Activated CD4-positive, alpha-beta T cell treated with anti-CD3 and anti-CD28 coated beads, Interleukin-2, amount 10 ng/mL, durations not matched to agents 7 days and 5 days (primary cell): ENCODE measurements around the gene GPC2. TPM values are rescaled to one million over a fixed set of nuclear protein-coding genes. Genes with fewer than 3 reads are reported as not detected.

Source experiments
- CTCF ChIA-PET: fragments of 350-600 bp; sonication (Branson Sonifier 250); formaldehyde crosslinking; loops from one replicate; lab custom pipeline; 2021; ENCODE audit warnings: antibody characterized with exemption; lab: Charles Lee
- POLR2A ChIA-PET: fragments of 350-600 bp; sonication (Branson Sonifier 250); formaldehyde crosslinking; loops from one replicate; lab custom pipeline; 2021; ENCODE audit warnings: antibody characterized with exemption; lab: Charles Lee
- DNase-seq: peaks from one replicate; pipeline ENCODE4 v3.0.0-alpha.2; 2020
- H3K27ac Mint-ChIP-seq: one replicate; pipeline ENCODE4 v1.8.0; 2021; ENCODE audit warnings: mild to moderate bottlenecking, moderate library complexity, mixed read lengths
- H3K27me3 Mint-ChIP-seq: one replicate; pipeline ENCODE4 v1.8.0; 2021; ENCODE audit warnings: mixed read lengths
- H3K36me3 Mint-ChIP-seq: one replicate; pipeline ENCODE4 v1.8.0; 2021; ENCODE audit warnings: low read depth, mixed read lengths
- H3K4me1 Mint-ChIP-seq: one replicate; pipeline ENCODE4 v1.8.0; 2021; ENCODE audit warnings: mixed read lengths
- H3K4me3 Mint-ChIP-seq: one replicate; pipeline ENCODE4 v1.8.0; 2021; ENCODE audit warnings: mild to moderate bottlenecking, moderate library complexity, mixed read lengths
- H3K9me3 Mint-ChIP-seq: one replicate; pipeline ENCODE4 v1.8.0; 2021; ENCODE audit warnings: mixed read lengths
- total RNA-seq, 2 experiments: library from RNA; stranded (reverse); gene quantifications; one replicate each; pipeline ENCODE4 v1.2.3, GENCODE V29; 2021

The GPC2 gene
- total RNA-seq, 2 experiments from 2014 or later, result 13.9 to 20.9 TPM

DNA sequence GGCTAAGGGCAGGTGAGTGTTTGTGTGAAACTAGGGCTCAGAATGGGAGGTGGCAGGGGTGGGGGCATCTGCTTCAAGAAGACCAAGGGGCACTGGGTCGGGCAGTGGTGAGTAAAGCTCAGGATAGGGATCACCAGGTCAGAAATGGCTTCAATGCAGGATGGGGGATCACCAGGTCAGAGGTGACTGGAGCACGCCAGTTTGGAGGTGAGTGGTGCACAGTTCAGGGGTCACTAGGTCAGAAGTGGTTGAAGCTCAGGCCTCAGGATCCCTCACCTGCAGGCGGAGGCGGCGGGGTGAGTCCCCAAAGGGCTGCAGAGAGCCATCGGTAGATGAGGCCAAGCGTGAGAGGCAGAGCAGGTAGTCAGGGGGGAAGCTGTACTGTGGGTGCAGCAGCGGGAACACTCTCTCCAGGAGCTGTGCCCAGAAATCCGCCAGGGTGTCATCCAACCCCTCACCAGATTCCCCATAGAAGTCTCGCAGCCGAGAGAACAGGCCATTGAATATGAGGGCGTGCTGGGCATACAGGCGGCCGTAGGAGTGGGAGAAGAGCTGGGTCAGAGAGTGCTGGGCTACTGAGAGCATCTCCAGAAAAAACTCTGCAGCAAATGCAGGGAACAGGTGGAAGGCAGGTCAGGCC, 1.8 kb downstream of the GPC2 start:
- Mint-ChIP-seq H3K4me1 (peaks cover 61% of the 10 kb centered on the region), H3K27ac (peak overlapping the region; percentile 57), H3K36me3 (peaks cover 18% of the 10 kb centered on the region), H3K4me3 (peak overlapping the region; percentile 64), H3K9me3 (peaks cover 2% of the 10 kb centered on the region), H3K27me3 (peaks cover 8% of the 10 kb centered on the region)
- POLR2A ChIA-PET, result no interaction called here
- CTCF ChIA-PET, result interaction anchor here (1.1 to 3.7 kb wide), 3 partner anchors 15 to 44 kb away, joined by 3 to 13 read pairs (median 4); no protein-coding TSS in a partner anchor
- no peak for DNase-seq

DNA sequence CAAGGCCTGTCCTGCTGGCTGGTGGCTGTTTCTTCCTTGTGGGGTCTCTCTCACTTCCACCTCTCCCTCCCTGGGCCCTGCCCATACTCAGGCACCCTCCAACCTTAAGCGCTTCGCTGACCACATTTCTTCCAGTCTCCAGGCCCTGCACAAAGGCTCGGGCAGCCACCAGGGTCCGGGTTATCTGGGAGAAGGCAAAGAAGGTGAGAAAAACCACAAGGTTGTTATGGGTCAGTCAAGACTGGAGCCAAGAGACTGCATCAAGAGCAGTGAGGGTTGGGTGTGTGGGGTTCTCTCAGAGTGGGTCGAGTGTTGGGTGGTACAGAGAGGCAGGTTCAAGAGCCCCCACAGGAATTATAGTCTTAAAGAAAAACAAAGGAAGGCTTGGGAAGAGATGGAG, 2.6 kb downstream of the GPC2 start:
- Mint-ChIP-seq H3K9me3 (no peaks in the 10 kb centered on the region), H3K36me3 (peaks cover 16% of the 10 kb centered on the region), H3K27ac (no peak overlapping the region), H3K27me3 (peaks cover 9% of the 10 kb centered on the region), H3K4me1 (peaks cover 65% of the 10 kb centered on the region), H3K4me3 (no peak overlapping the region)
- no peak for DNase-seq
- POLR2A ChIA-PET, result no interaction called here
- CTCF ChIA-PET, result interaction anchor here (1.1 kb wide), 1 partner anchor 16 kb away, joined by 4 read pairs; no protein-coding TSS in a partner anchor

DNA sequence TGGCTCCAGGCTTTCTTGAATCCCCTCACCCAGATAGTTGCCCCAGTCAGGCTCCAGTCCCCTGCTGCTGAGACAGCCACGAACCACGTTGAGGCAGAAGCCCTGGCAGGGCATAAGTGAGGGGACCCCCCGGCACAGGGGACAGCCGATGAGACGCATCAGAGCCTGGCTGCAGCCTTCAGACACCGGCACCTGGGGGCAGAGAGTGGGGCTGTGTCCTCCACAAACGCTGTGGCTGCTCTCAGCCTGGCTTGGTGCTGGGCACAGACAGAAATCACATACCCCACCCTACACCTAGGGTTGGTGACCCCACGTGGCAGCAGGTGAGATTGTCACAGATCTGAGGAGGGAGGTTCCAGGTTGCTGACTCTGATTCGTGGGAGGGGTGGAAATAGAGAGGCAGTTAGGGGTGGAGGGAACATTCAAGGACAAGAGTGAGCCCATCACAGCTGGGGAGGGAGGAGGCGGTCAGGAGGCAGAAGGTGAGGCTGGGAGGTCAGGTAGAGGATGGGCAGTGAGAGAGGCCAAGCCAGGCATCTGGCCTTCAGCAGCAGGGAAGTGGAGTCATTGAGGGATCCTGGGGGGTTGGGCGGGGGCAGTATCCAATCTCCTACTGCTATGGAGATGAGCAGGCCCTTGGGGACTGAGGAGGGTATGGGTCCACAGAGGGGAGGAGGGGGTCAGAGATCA, 3.2 kb downstream of the GPC2 start:
- peaks cover 9% of the 10 kb centered on the region for H3K27me3 Mint-ChIP-seq
- no peak for DNase-seq
- CTCF ChIA-PET, result interaction anchor here (0.7 to 1.0 kb wide), 3 partner anchors 15 to 851 kb away, joined by 3 to 4 read pairs (median 3); no protein-coding TSS in a partner anchor
- POLR2A ChIA-PET, result interaction anchor here (0.7 kb wide), 1 partner anchor 25 kb away, joined by 3 read pairs; the partner anchor contains the start of gene LAMTOR4
- H3K36me3 Mint-ChIP-seq, result peaks cover 16% of the 10 kb centered on the region
- H3K4me1 Mint-ChIP-seq, result peaks cover 65% of the 10 kb centered on the region
- H3K4me3 Mint-ChIP-seq, result no peak overlapping the region
- no peaks in the 10 kb centered on the region for H3K9me3 Mint-ChIP-seq
- no peak overlapping the region for H3K27ac Mint-ChIP-seq

DNA sequence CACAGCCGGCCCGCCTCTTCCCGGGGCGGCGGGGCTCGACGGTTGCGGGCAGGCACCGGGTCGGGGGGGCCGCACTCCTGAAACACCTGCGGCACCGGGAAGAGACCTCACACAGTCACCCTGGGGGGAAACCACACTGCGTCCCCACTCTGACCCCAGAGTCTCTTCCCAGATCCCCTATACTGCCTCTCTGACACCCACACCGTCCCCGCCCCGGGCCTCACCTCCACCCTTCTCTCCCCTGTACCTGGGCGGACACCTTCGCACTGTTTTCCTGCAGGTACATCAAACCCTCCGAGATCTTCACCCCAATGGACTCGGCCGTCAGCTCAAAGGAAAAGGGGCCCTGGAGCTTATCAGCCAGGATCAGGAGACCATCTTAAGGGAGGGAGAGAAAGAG, 5.3 kb downstream of the GPC2 start:
- peaks cover 13% of the 10 kb centered on the region for H3K36me3 Mint-ChIP-seq
- peaks cover 69% of the 10 kb centered on the region for H3K4me1 Mint-ChIP-seq
- H3K4me3 Mint-ChIP-seq, result peak overlapping the region; percentile 63
- ChIA-PET POLR2A (interaction anchor here (1.0 kb wide), 1 partner anchor 36 kb away, joined by 3 read pairs; no protein-coding TSS in a partner anchor), CTCF (interaction anchor here (0.6 to 1.5 kb wide), 4 partner anchors 8 to 48 kb away, joined by 3 to 5 read pairs (median 4); no protein-coding TSS in a partner anchor)
- H3K9me3 Mint-ChIP-seq, result no peaks in the 10 kb centered on the region
- no peak for DNase-seq
- H3K27me3 Mint-ChIP-seq, result peaks cover 9% of the 10 kb centered on the region
- no peak overlapping the region for H3K27ac Mint-ChIP-seq

DNA sequence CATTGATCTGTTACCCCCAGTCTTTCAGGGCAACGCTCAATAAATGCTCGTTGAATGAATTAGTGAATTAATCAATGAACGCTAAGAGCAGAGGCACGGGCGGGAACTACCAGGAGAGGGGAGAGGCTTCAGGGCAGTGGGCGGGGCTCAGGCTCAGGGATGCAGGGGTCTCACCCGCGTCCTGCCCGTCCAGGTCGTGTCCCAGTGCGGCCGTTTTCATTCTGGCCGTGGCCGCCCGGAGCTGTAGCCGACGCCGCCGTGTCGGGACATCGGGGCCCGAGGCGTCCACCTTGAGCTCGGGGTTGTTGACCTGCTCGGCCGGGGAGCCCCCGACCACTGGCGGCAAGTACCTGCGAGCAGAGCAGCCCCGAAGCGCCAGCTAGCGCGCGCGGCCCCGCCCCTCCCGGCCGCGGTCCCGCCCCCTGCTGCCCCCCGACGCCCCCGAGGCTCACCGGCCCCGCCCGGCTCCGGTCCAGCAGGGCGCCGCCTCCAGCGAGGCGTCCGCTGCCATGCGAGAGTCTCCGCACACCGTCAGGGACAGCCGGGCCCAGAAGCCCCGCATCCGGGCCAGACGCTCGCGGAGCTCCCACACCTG, 6.0 kb downstream of the GPC2 start:
- peaks cover 69% of the 10 kb centered on the region for H3K4me1 Mint-ChIP-seq
- CTCF ChIA-PET, result interaction anchor here (0.6 to 1.5 kb wide), 4 partner anchors 7 to 19 kb away, joined by 3 to 5 read pairs (median 4); no protein-coding TSS in a partner anchor

DNA sequence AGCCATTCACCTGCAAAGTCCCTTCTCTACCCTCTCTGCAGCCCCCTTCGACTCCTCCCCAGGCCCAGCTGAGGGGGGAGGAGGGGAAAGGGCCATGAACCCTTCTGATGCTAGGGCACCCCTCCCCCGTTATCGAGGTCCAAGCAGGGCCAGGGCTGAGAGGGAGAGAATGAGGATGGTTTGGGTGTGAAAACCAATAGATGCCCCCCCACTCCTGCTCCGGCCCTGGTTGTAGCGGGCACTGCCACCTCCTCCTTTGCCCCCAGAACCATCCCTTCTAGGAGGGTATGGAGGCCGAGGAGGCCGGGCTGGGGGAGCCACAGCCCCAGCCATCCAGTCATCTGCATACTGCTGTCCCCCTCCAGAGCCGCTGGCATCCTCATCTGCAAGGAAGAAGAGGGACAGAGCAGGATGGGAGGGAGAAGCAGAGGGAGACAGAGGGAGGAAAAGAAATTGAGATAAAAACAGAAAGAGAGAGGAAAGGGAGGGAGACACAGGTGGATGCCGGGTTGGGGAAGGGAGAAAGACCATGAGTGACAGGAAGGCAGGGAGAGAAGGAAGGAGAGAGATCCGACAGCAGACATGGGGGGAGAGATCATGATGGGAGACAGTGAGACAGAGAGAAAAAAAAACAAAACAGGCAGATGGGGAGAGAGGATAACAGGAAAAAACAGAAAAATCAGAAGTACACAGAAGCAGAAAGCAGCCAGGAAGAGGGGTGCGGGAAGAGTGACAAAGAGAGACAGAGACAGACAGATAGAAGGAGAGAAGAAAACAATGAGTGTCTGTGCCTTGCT, 6.9 kb downstream of the GPC2 start:
- H3K4me1 Mint-ChIP-seq, result peaks cover 70% of the 10 kb centered on the region
- no peak for DNase-seq
- CTCF ChIA-PET, result interaction anchor here (0.6 to 1.5 kb wide), 3 partner anchors 10 to 20 kb away, joined by 3 to 5 read pairs (median 5); no protein-coding TSS in a partner anchor

More for the DNA sequence above, 6.0 kb downstream of the GPC2 start:
- POLR2A ChIA-PET, result no interaction called here
- peaks cover 13% of the 10 kb centered on the region for H3K36me3 Mint-ChIP-seq
- peak; percentile 33 for DNase-seq
- no peaks in the 10 kb centered on the region for H3K9me3 Mint-ChIP-seq
- H3K27me3 Mint-ChIP-seq, result peaks cover 9% of the 10 kb centered on the region
- H3K4me3 Mint-ChIP-seq, result peak overlapping the region; percentile 61
- H3K27ac Mint-ChIP-seq, result peak overlapping the region; percentile 84

DNA sequence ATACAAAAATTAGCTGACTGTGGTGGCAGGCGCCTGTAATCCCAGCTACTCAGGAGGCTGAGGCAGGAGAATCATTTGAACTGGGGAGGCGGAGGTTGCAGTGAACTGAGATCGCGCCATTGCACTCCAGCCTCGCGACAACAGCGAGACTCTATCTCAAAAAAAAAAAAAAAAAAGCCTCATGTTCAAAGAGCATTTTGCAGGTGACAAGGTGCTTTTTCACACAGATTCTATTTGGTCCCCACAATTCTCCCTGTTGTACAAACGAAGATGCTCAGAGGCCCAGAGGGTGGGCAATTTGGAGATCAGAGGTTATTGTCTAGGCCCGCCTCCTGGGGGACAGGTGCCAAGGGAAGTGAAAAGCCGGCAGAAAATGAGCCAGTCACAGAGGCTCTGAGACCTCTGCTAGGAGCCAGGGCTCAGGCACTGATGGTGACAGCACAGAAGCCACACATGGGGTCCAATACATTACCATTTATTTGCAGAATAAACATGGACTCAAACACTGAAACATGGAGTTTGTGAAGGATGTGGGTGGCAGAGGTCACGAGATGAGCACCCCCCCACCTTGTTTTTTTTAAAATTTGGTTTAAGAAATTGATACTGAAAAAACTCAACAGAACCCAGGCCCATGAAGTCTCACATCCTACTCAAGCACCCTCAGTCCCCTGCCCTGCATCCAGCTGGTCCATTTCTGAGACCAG, 7.9 kb downstream of the GPC2 start:
- no peaks in the 10 kb centered on the region for H3K9me3 Mint-ChIP-seq
- peaks cover 10% of the 10 kb centered on the region for H3K36me3 Mint-ChIP-seq
- peak overlapping the region; percentile 94 for H3K27ac Mint-ChIP-seq
- H3K4me3 Mint-ChIP-seq, result peak overlapping the region; percentile 78
- peaks cover 69% of the 10 kb centered on the region for H3K4me1 Mint-ChIP-seq
- ChIA-PET CTCF (interaction anchor here (1.1 to 2.1 kb wide), 2 partner anchors 8 to 36 kb away, joined by 4 to 7 read pairs; partner anchors contain the start of genes GPC2 and STAG3), POLR2A (no interaction called here)
- H3K27me3 Mint-ChIP-seq, result peaks cover 9% of the 10 kb centered on the region
- DNase-seq, result peak; percentile 31

More for the DNA sequence above, 6.9 kb downstream of the GPC2 start:
- no peaks in the 10 kb centered on the region for H3K9me3 Mint-ChIP-seq
- H3K27ac Mint-ChIP-seq, result peak overlapping the region; percentile 84
- POLR2A ChIA-PET, result no interaction called here
- peaks cover 9% of the 10 kb centered on the region for H3K27me3 Mint-ChIP-seq
- peak overlapping the region; percentile 61 for H3K4me3 Mint-ChIP-seq
- H3K36me3 Mint-ChIP-seq, result peaks cover 11% of the 10 kb centered on the region

DNA sequence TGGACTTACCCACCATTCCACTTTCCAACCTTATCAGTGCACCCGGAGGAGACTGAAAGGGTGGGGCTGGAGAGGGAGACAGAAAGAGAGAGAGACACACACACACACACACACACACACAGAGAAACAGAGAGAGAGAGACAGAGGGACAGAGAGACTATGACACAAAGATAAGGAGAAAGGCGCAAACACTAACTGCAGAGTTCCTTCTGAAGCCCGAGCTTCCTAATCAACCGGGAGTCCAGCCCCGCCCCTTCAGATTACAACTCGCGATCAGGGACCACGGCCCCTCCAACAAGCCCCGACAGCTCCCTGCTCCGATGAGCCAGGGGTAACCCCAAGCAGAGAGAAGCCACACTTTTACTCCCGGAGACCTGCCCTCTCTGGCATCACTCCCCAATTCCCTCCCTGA, 9.3 kb downstream of the GPC2 start:
- POLR2A ChIA-PET, result interaction anchor here (1.0 kb wide), 2 partner anchors 8 to 11 kb away, joined by 3 to 5 read pairs; no protein-coding TSS in a partner anchor
- peak overlapping the region; percentile 94 for H3K27ac Mint-ChIP-seq
- DNase-seq, result no peak
- peak overlapping the region; percentile 78 for H3K4me3 Mint-ChIP-seq
- no peaks in the 10 kb centered on the region for H3K9me3 Mint-ChIP-seq
- H3K27me3 Mint-ChIP-seq, result peaks cover 9% of the 10 kb centered on the region
- CTCF ChIA-PET, result interaction anchor here (0.9 to 2.1 kb wide), 6 partner anchors 8 to 53 kb away, joined by 3 to 7 read pairs (median 4); partner anchors contain the start of genes GPC2 and STAG3
- peaks cover 79% of the 10 kb centered on the region for H3K4me1 Mint-ChIP-seq
- H3K36me3 Mint-ChIP-seq, result peaks cover 11% of the 10 kb centered on the region

DNA sequence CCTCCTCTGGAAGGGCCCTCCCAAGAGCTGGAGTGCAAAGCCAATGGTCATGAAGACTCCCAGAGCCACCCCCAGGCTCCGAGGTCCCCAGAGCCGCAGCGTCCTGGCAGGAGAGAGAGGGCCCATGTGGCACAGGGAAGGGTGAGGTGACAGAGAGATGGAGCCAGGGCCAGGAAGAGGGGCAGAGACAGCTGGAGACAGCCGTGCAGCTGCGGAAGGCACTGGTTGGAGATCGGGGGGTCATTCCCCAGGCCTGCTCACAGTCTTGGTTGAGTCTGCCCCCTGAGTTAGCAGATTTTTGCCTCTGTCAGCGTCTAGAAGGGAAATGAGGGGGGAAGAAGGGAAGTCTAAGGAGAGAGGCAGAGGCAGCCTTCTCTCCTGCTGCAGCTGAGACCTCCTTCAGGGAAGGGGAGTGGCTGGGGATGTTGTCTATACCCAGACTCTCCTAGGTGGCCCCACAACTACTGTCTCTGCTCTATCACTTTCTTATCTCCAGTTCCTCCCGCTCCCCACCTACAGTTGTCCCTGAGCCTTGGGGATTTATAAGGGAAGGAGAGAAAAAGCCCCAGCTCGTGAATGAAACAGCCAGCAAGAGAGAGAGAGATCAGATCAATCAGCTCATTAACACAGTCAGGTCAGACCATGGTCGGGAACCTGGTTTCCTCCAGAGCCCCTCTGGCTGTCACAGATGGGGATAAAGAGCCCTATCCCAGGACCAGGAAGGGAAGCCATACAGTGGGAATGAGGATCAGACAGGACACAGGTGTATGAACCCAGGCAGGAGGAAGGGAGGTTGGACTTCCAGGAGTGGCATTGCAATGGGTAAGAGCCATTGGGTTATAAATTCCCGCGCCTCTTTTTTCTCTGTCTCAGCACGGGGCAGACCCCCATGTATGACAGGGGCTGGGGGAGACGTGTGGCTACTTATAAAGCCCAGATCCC, 9.9 kb downstream of the GPC2 start:
- ChIA-PET CTCF (interaction anchor here (0.9 to 2.4 kb wide), 8 partner anchors 10 to 54 kb away, joined by 3 to 9 read pairs (median 4); partner anchors contain the start of genes GPC2 and STAG3), POLR2A (interaction anchor here (1.0 kb wide), 2 partner anchors 10 to 19 kb away, joined by 3 read pairs; partner anchors contain the start of gene LAMTOR4)
- Mint-ChIP-seq H3K4me3 (peak overlapping the region; percentile 78), H3K9me3 (no peaks in the 10 kb centered on the region), H3K27ac (peak overlapping the region; percentile 94), H3K27me3 (peaks cover 9% of the 10 kb centered on the region), H3K4me1 (peaks cover 85% of the 10 kb centered on the region), H3K36me3 (peaks cover 11% of the 10 kb centered on the region)
- DNase-seq, result no peak

DNA sequence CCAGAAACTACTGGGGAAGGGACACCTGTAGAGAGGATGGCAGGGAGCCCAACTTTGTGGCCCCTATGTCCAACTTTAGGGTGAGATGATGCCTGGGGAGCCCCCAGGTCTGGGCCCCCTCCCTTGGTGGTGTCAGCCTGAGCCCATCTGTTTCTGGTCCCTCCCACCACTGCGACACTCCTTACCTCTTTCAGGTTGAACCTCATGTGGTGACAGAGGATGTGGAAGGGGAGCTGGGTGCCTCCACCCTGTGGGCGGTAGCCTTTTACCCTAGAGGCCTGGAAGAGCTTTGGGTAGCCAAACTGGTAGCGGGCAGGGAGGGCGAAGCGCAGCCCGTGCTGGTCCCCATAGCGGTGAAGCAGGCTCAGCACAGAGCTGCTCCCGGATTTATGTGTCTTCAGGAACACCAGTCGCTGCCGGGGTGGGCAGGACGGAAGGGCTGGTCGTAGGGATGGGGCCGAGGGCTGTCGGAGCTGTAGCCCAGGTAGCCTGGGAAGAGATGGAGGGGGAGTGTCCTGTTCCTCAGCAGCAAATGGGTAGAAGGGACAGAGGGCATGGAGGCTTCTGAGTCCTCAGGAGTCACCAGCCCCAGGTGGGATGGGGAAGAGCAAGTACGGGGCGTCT, 10.8 kb downstream of the GPC2 start:
- Mint-ChIP-seq H3K27ac (peak overlapping the region; percentile 94), H3K36me3 (peaks cover 11% of the 10 kb centered on the region), H3K4me1 (peaks cover 87% of the 10 kb centered on the region), H3K27me3 (peaks cover 7% of the 10 kb centered on the region), H3K4me3 (peak overlapping the region; percentile 78), H3K9me3 (no peaks in the 10 kb centered on the region)
- CTCF ChIA-PET, result interaction anchor here (0.7 to 2.4 kb wide), 6 partner anchors 10 to 38 kb away, joined by 3 to 9 read pairs (median 3); partner anchors contain the start of genes GPC2 and STAG3
- peak; percentile 72 for DNase-seq
- POLR2A ChIA-PET, result interaction anchor here (1.0 kb wide), 1 partner anchor 18 kb away, joined by 3 read pairs; the partner anchor contains the start of gene LAMTOR4
